Activated CD4-positive, alpha-beta memory T cell treated with anti-CD3 and anti-CD28 coated beads for 36 hours (primary cell): ENCODE data around the gene MAS1L. TPM values are rescaled to one million over a fixed set of nuclear protein-coding genes. Genes with fewer than 3 reads are reported as not detected.

Source experiments
- CTCF ChIA-PET: fragments of 350-600 bp; sonication (Branson Sonifier 250); formaldehyde crosslinking; loops from one replicate; lab custom pipeline; 2021; ENCODE audit warnings: antibody characterized with exemption, inconsistent platforms; lab: Charles Lee
- POLR2A ChIA-PET: fragments of 350-600 bp; sonication (Branson Sonifier 250); formaldehyde crosslinking; loops from one replicate; lab custom pipeline; 2021; ENCODE audit warnings: antibody characterized with exemption; lab: Charles Lee
- DNase-seq: peaks from one replicate; pipeline ENCODE4 v3.0.0-alpha.2; 2020
- H3K27ac Mint-ChIP-seq: one replicate; pipeline ENCODE4 v1.8.0; 2021; ENCODE audit warnings: mixed read lengths
- H3K27me3 Mint-ChIP-seq: one replicate; pipeline ENCODE4 v1.8.0; 2021; ENCODE audit warnings: mixed read lengths
- H3K36me3 Mint-ChIP-seq: one replicate; pipeline ENCODE4 v1.8.0; 2021; ENCODE audit warnings: mixed read lengths
- H3K4me1 Mint-ChIP-seq: one replicate; pipeline ENCODE4 v1.8.0; 2021; ENCODE audit warnings: low read depth, mixed read lengths
- H3K4me3 Mint-ChIP-seq: one replicate; pipeline ENCODE4 v1.8.0; 2021; ENCODE audit warnings: mild to moderate bottlenecking, mixed read lengths
- H3K9me3 Mint-ChIP-seq: one replicate; pipeline ENCODE4 v1.8.0; 2021; ENCODE audit warnings: mixed read lengths
- intact Hi-C: fragments of 100-400 bp; cut with micrococcal nuclease; formaldehyde crosslinking; loops from one replicate; pipeline ENCODE4 v1.15.1; 2023
- total RNA-seq, 2 experiments: library from RNA; stranded (reverse); gene quantifications; one replicate each; pipeline ENCODE4 v1.2.3, GENCODE V29; 2021

Gene MAS1L, protein sequence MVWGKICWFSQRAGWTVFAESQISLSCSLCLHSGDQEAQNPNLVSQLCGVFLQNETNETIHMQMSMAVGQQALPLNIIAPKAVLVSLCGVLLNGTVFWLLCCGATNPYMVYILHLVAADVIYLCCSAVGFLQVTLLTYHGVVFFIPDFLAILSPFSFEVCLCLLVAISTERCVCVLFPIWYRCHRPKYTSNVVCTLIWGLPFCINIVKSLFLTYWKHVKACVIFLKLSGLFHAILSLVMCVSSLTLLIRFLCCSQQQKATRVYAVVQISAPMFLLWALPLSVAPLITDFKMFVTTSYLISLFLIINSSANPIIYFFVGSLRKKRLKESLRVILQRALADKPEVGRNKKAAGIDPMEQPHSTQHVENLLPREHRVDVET
- not detected for total RNA-seq

DNA sequence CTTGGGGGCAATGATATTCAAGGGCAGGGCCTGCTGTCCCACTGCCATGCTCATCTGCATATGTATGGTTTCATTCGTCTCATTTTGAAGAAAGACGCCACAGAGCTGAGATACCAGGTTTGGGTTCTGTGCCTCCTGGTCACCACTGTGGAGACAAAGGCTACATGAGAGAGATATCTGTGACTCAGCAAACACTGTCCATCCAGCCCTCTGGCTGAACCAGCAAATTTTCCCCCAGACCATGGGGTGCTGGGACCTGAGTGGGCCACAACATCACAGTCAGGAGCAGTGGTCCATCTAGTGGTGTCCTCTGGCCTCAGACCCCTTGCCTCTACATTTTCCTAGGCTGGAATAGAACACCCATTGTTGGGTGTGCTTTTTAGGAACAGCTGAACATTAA is at the start of gene MAS1L:
Gene MAS1L, minus strand, starts transcription at position 297 of the 400 bp plus-strand sequence. Its CDS starts 54 bp downstream, at position 243.
- CTCF ChIA-PET, result no interaction called here
- intact Hi-C loops, result no loop called here
- peaks cover 12% of the 10 kb centered on the region for H3K27me3 Mint-ChIP-seq
- H3K27ac Mint-ChIP-seq, result no peak within 1 kb of the TSS
- H3K36me3 Mint-ChIP-seq, result no peaks in the 10 kb centered on the region
- POLR2A ChIA-PET, result no interaction called here
- H3K4me3 Mint-ChIP-seq, result no peak within 1 kb of the TSS
- H3K9me3 Mint-ChIP-seq, result no peaks in the 10 kb centered on the region
- DNase-seq, result no peak
- no peaks in the 10 kb centered on the region for H3K4me1 Mint-ChIP-seq

DNA sequence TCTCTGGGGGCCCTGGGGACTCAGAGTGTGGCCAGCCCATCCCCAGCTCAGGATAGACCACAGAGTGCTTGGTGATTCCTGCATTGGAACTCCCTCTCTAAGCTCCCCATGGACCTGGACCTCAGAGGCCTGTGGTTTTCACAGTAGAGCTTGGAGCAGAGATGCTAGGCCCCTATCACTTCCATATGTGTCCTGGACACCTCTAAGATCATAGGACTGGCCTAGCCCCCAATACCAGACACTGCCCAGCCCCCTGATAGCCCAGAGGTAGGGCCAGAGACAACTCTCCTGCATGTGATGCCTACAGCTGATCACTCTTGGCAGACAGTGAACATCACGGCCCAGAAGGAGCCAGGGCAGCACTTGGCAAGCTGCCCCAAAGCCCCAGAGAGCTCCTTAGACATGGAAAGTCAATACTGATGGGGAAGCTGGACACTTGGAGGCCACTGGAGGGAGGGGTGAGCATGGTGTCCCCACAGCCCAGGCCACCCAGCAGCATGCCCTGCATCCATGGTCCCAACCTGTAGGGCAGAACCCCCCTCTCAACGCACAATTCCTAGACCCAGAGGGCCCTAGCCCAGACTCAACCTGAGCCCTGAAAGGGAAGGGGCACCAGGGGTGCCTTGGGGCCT is 44.7 kb upstream of the MAS1L start:
- H3K27me3 Mint-ChIP-seq, result peaks cover 8% of the 10 kb centered on the region
- CTCF ChIA-PET, result no interaction called here
- intact Hi-C loops, result no loop called here
- no peak for DNase-seq
- no peaks in the 10 kb centered on the region for H3K9me3 Mint-ChIP-seq
- no peaks in the 10 kb centered on the region for H3K4me1 Mint-ChIP-seq
- no peak overlapping the region for H3K4me3 Mint-ChIP-seq
- no peaks in the 10 kb centered on the region for H3K36me3 Mint-ChIP-seq
- no peak overlapping the region for H3K27ac Mint-ChIP-seq
- POLR2A ChIA-PET, result no interaction called here

DNA sequence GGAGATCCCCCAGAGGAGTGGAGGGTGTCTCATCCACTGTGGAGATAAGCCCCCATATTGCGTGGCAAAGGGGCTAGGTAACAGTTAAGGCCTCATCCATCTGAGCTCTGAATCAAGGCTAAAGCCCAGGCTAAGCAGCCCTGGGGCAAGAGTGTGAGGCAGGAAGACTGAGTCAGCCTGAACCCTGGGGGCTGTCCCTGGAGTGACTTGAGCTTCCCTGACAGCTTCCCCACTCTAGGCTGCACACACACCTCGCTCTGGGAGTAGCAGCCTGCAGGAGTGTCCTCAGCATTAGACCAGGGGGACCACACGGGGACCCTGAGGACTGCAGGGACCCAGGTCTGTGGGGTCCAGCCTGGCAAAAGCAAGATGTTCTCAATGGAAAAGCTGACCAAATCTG is 43.9 kb upstream of the MAS1L start:
- peak; percentile 55 for DNase-seq
- peaks cover 12% of the 10 kb centered on the region for H3K27me3 Mint-ChIP-seq
- POLR2A ChIA-PET, result no interaction called here
- CTCF ChIA-PET, result no interaction called here
- no peak overlapping the region for H3K4me3 Mint-ChIP-seq
- H3K36me3 Mint-ChIP-seq, result no peaks in the 10 kb centered on the region
- intact Hi-C loops, result no loop called here
- no peaks in the 10 kb centered on the region for H3K4me1 Mint-ChIP-seq
- no peaks in the 10 kb centered on the region for H3K9me3 Mint-ChIP-seq
- no peak overlapping the region for H3K27ac Mint-ChIP-seq

DNA sequence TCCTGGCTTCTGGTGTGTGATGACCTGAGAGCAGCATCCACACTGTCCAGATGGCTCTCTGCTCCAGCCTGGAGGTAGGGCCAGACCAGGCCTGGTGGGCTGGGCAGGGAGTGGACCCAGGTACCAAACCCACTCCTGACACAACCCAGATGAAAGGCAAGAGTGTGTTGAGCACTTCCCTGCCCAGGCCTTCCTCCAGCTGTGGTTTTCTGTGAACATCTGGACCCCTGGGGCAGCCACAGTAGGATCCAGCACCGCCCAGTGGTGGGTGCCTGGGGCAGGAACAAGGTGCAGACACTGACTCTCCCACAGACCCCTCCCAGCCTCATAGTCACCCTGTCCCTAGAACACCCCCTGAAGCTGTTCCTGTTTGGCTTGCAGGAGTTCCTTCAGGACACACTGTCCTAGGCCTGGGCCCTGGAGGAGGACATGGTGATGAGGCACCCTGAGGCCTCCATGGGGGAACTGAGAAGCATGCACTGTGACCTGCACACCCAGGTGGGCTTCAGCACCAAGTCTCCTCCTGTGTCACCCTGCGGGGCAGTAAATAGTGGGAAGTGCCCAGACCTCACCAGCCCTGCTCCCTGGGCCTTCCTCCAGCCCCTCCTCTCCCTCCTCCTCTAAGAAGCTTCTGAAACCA is 43.0 kb upstream of the MAS1L start:
- CTCF ChIA-PET, result no interaction called here
- Mint-ChIP-seq H3K9me3 (no peaks in the 10 kb centered on the region), H3K36me3 (no peaks in the 10 kb centered on the region), H3K27me3 (peaks cover 18% of the 10 kb centered on the region), H3K4me1 (no peaks in the 10 kb centered on the region), H3K4me3 (no peak overlapping the region), H3K27ac (no peak overlapping the region)
- intact Hi-C loops, result no loop called here
- no peak for DNase-seq
- POLR2A ChIA-PET, result no interaction called here

GRCh38 chr6:29529956-29530355 is 42.2 kb upstream of the MAS1L start:
- peaks cover 23% of the 10 kb centered on the region for H3K27me3 Mint-ChIP-seq
- H3K9me3 Mint-ChIP-seq, result no peaks in the 10 kb centered on the region
- H3K36me3 Mint-ChIP-seq, result no peaks in the 10 kb centered on the region
- no peak overlapping the region for H3K27ac Mint-ChIP-seq
- no peak for DNase-seq
- no peaks in the 10 kb centered on the region for H3K4me1 Mint-ChIP-seq
- intact Hi-C loops, result no loop called here
- no peak overlapping the region for H3K4me3 Mint-ChIP-seq
- ChIA-PET POLR2A (no interaction called here), CTCF (no interaction called here)

DNA sequence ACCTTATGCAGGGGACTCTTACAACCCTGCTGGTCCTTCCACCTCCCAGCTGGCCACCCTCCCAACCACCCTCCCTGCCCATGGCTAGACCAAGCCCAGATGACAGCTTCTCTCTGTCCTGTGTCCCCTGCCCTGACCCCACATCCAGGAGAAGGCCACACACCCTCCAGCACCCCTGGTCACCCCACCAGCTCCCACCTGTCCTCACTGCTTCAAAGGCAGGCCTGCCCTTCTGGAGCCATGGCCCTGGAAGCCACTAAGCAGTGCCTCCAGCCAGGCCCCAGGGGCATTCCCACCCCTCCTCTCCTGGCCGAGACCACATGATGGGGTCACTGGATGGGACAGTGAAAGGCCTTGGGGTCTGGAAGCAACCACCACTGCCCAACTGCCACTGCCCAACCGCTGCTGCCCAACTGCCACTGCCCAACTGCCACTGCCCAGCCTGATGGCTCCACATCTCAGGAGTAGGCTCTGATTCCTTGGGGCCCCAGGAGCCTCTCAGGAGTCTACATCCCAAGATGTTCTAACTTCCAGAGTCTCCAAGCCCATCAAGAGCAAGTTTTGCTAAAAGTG is 41.3 kb upstream of the MAS1L start:
- ChIA-PET POLR2A (no interaction called here), CTCF (no interaction called here)
- Mint-ChIP-seq H3K27me3 (peaks cover 28% of the 10 kb centered on the region), H3K4me3 (no peak overlapping the region), H3K4me1 (no peaks in the 10 kb centered on the region), H3K36me3 (no peaks in the 10 kb centered on the region), H3K27ac (no peak overlapping the region), H3K9me3 (no peaks in the 10 kb centered on the region)
- intact Hi-C loops, result no loop called here
- DNase-seq, result no peak

- CTCF ChIA-PET, result no interaction called here
- peaks cover 30% of the 10 kb centered on the region for H3K27me3 Mint-ChIP-seq
Measured at GRCh38 chr6:29528300-29528931, 40.7 kb upstream of the MAS1L start.

GRCh38 chr6:29527564-29527963 is 39.8 kb upstream of the MAS1L start:
- H3K27ac Mint-ChIP-seq, result no peak overlapping the region
- CTCF ChIA-PET, result no interaction called here
- H3K36me3 Mint-ChIP-seq, result no peaks in the 10 kb centered on the region
- H3K9me3 Mint-ChIP-seq, result no peaks in the 10 kb centered on the region
- no peak overlapping the region for H3K4me3 Mint-ChIP-seq
- H3K27me3 Mint-ChIP-seq, result peaks cover 32% of the 10 kb centered on the region
- H3K4me1 Mint-ChIP-seq, result no peaks in the 10 kb centered on the region
- POLR2A ChIA-PET, result no interaction called here
- intact Hi-C loops, result no loop called here
- no peak for DNase-seq

More at GRCh38 chr6:29528300-29528931, 40.7 kb upstream of the MAS1L start:
- POLR2A ChIA-PET, result no interaction called here
- Mint-ChIP-seq H3K27ac (no peak overlapping the region), H3K9me3 (no peaks in the 10 kb centered on the region), H3K36me3 (no peaks in the 10 kb centered on the region), H3K4me3 (no peak overlapping the region), H3K4me1 (no peaks in the 10 kb centered on the region)
- intact Hi-C loops, result no loop called here
- no peak for DNase-seq

DNA sequence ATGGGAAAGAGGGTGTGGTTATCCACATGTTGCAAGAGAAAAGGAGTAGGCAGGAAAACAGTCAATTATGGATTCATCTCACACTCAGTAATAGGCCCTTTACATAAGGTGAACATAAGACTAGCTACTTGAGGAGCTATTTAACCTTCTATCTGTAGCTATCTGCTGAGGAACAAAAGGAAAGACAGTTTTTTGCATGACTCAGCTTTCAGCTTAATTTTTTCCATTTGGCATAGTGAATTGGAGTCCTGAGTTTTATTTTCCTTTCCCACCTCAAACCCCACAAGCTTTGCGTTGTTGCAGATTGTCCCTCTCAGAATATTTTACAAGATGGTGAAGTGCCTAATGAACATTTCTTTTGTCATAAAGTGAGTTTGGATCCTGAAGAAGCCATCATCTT is 39.4 kb upstream of the MAS1L start:
- DNase-seq, result no peak
- no peak overlapping the region for H3K27ac Mint-ChIP-seq
- CTCF ChIA-PET, result interaction anchor here (0.7 kb wide), 1 partner anchor 60 kb away, joined by 3 read pairs; no protein-coding TSS in a partner anchor
- no peak overlapping the region for H3K4me3 Mint-ChIP-seq
- POLR2A ChIA-PET, result no interaction called here
- no peaks in the 10 kb centered on the region for H3K36me3 Mint-ChIP-seq
- intact Hi-C loops, result no loop called here
- no peaks in the 10 kb centered on the region for H3K9me3 Mint-ChIP-seq
- peaks cover 32% of the 10 kb centered on the region for H3K27me3 Mint-ChIP-seq
- no peaks in the 10 kb centered on the region for H3K4me1 Mint-ChIP-seq

DNA sequence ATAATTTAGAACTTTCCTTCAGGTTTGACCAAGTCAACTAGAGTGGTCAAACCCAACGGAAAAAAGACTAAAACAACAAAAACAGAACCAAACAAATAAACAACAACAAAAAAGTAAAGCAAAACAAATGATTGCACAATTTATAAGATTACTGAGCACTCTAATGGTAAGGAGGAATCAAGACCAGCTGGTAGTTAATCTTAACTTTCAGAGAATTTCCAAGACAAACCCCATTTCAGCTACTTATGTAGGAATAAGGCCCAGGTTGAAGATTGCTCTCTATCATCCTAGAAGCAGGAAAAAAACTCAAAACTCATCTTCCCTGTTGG is 37.5 kb upstream of the MAS1L start:
- CTCF ChIA-PET, result interaction anchor here (0.9 kb wide), 1 partner anchor 125 kb away, joined by 4 read pairs; no protein-coding TSS in a partner anchor
- POLR2A ChIA-PET, result no interaction called here
- no peaks in the 10 kb centered on the region for H3K4me1 Mint-ChIP-seq
- H3K36me3 Mint-ChIP-seq, result no peaks in the 10 kb centered on the region
- H3K27me3 Mint-ChIP-seq, result peaks cover 37% of the 10 kb centered on the region
- no peak overlapping the region for H3K4me3 Mint-ChIP-seq
- no peak for DNase-seq
- H3K9me3 Mint-ChIP-seq, result no peaks in the 10 kb centered on the region
- H3K27ac Mint-ChIP-seq, result no peak overlapping the region
- intact Hi-C loops, result no loop called here

DNA sequence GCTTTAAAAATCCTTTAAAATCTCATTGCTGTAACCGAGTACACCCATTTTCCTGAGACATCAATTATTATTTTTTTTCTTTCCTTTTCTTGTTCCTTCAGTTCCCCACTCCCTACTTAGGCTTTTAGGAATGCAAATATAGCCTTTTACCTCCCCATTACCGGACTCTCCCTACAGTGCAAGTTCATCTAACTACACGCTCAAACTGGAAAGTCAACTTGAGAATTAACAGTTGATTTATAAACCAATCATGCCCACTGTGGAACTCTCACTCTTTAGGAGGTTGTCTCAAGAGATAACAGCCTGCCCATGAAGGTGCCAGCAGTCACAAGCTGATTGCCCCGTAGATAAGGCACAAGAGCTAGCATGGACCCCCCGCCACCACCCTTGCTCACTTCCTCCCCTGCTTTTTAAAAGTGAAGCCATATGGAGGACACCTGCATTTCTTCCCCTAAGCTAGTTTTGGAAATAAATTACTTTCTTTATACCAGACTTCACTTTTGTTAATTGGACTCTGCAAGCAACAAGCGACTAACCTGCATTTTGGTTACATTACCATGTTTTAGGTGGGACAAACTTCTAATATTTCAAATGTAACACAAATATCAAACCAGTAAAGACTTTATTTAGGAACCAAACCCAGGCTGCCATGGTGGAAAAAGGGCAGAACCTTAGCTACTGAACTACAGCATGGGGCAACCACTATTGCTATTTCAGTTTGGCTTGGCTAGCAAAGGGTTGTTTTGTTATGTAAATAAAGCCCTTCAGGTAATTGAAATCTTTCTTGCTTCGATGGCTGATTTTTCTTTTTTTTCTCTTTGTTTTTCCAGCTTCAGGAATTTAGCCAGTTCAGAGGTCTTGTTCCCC is 36.9 kb upstream of the MAS1L start:
- Mint-ChIP-seq H3K27me3 (peaks cover 37% of the 10 kb centered on the region), H3K36me3 (no peaks in the 10 kb centered on the region), H3K4me3 (no peak overlapping the region), H3K4me1 (no peaks in the 10 kb centered on the region), H3K9me3 (no peaks in the 10 kb centered on the region), H3K27ac (no peak overlapping the region)
- POLR2A ChIA-PET, result no interaction called here
- intact Hi-C loops, result no loop called here
- no peak for DNase-seq
- CTCF ChIA-PET, result interaction anchor here (0.9 kb wide), 1 partner anchor 126 kb away, joined by 4 read pairs; no protein-coding TSS in a partner anchor
